H1 (cell line): ENCODE results near the gene PPP1R9A. TPM values are rescaled to one million over a fixed set of nuclear protein-coding genes. Genes with fewer than 3 reads are reported as not detected.

Experiments
- CTCF ChIA-PET: fragments of 300-600 bp; sonication (Branson Sonifier 250); formaldehyde crosslinking; loops from one replicate; lab custom pipeline; 2021; ENCODE audit not compliant: partially characterized antibody; lab: Charles Lee
- POLR2A ChIA-PET: fragments of 300-600 bp; sonication (Branson Sonifier 250); formaldehyde crosslinking; loops from one replicate; lab custom pipeline; 2021; ENCODE audit warnings: inconsistent platforms; ENCODE audit not compliant: partially characterized antibody; lab: Charles Lee
- DNase-seq, 2 experiments: peaks; one replicate each; pipeline versions ENCODE4 v3.0.0 to v3.0.0-alpha.2; 2010 to 2022; ENCODE audit warnings: low spot score in 2 of 2, low read depth in 1 of 2, mixed read lengths in 1 of 2
- FAIRE-seq: peaks from 2 replicates; lab custom pipeline; 2011; peaks lifted over from hg19 to GRCh38; lab: Jason Lieb, UNC
- H2AFZ ChIP-seq: 2 replicates; pipeline ENCODE4 v1.8.1; 2012; ENCODE audit warnings: low read length, inconsistent platforms
- H2AK5ac ChIP-seq: 2 replicates; pipeline ENCODE4 v1.6.1; 2013; ENCODE audit warnings: low read depth, low read length
- H2BK120ac ChIP-seq: replicated peaks from 2 replicates; pipeline ENCODE3; 2013; ENCODE audit warnings: low read depth, low read length, inconsistent platforms
- H2BK12ac ChIP-seq: 2 replicates; pipeline ENCODE4 v1.6.1; 2013; ENCODE audit warnings: low read depth, low read length
- H2BK15ac ChIP-seq: 2 replicates; pipeline ENCODE4 v1.6.1; 2013; ENCODE audit warnings: low read length
- H2BK20ac ChIP-seq: 2 replicates; pipeline ENCODE4 v1.6.1; 2013; ENCODE audit warnings: low read length
- H2BK5ac ChIP-seq: 2 replicates; pipeline ENCODE4 v1.6.1; 2013; ENCODE audit warnings: low read depth, low read length
- H3K14ac ChIP-seq: 2 replicates; pipeline ENCODE4 v1.6.1; 2013; ENCODE audit warnings: inconsistent platforms; ENCODE audit not compliant: insufficient read length
- H3K18ac ChIP-seq: 2 replicates; pipeline ENCODE4 v1.6.1; 2013; ENCODE audit warnings: low read length; ENCODE audit errors: extremely low read depth
- H3K23ac ChIP-seq: 2 replicates; pipeline ENCODE4 v1.6.1; 2013; ENCODE audit warnings: inconsistent platforms; ENCODE audit not compliant: insufficient read length
- H3K23me2 ChIP-seq: 2 replicates; pipeline ENCODE4 v1.6.1; 2013; ENCODE audit warnings: low read depth, low read length
- H3K27ac ChIP-seq: 2 replicates; pipeline ENCODE4 v1.6.1; 2011; ENCODE audit warnings: low read depth, low read length, inconsistent platforms
- H3K27me3 ChIP-seq, 4 experiments: replicated peaks in 1 of 4; 1 replicate in 1 of 4; 2 replicates in 3 of 4; pipeline versions ENCODE4 v1.6.1 to v1.8.1; 2011 to 2013; ENCODE audit warnings: low read length in 3 of 4, mild to moderate bottlenecking in 3 of 4, inconsistent platforms in 2 of 4, mixed read lengths in 2 of 4, moderate library complexity in 1 of 4; ENCODE audit not compliant: control insufficient read depth in 3 of 4, insufficient read depth in 3 of 4; ENCODE audit errors: extremely low read depth in 1 of 4
- H3K36me3 ChIP-seq, 4 experiments: 2 replicates each; pipeline versions ENCODE4 v1.6.1 to v1.8.1; 2011 to 2013; ENCODE audit warnings: mild to moderate bottlenecking in 4 of 4, low read length in 3 of 4, moderate library complexity in 2 of 4, control low read depth in 1 of 4, inconsistent platforms in 1 of 4; ENCODE audit not compliant: insufficient read depth in 4 of 4, control insufficient read depth in 2 of 4
- H3K4ac ChIP-seq: replicated peaks from 2 replicates; pipeline ENCODE3; 2013; ENCODE audit warnings: low read length, low read depth, mixed read lengths, inconsistent platforms; ENCODE audit not compliant: insufficient read length
- H3K4me1 ChIP-seq, 4 experiments: replicated peaks in 1 of 4; 1 replicate in 1 of 4; 2 replicates in 3 of 4; pipeline versions ENCODE4 v1.6.1 to v1.8.1; 2011 to 2013; ENCODE audit warnings: low read length in 3 of 4, inconsistent platforms in 2 of 4, mixed read lengths in 1 of 4; ENCODE audit not compliant: insufficient read depth in 4 of 4, control insufficient read depth in 3 of 4
- H3K4me2 ChIP-seq, 2 experiments: 2 replicates each; pipeline versions ENCODE4 v1.6.1 to v1.8.1; 2011 to 2013; ENCODE audit warnings: low read depth in 2 of 2, low read length in 2 of 2, control low read depth in 1 of 2, inconsistent platforms in 1 of 2, mild to moderate bottlenecking in 1 of 2; ENCODE audit not compliant: insufficient read depth in 1 of 2
- H3K4me3 ChIP-seq, 4 experiments: fragments of 200-600, 300-600 bp in 1 of 4; sonication (generic), shearing (Covaris generic), sonication (Bioruptor Twin) in 1 of 4; 2 replicates each; pipeline versions ENCODE4 v1.5.1 to v1.8.1; 2011 to 2016; ENCODE audit warnings: low read length in 4 of 4, low read depth in 3 of 4, control low read depth in 2 of 4, inconsistent platforms in 2 of 4, mild to moderate bottlenecking in 2 of 4, mixed read lengths in 1 of 4, moderate library complexity in 1 of 4; ENCODE audit not compliant: insufficient read depth in 2 of 4; ENCODE audit errors: extremely low read depth in 1 of 4
- H3K56ac ChIP-seq: replicated peaks from 2 replicates; pipeline ENCODE3; 2013; ENCODE audit warnings: low read depth, mild to moderate bottlenecking, mixed read lengths, low read length, inconsistent platforms; ENCODE audit not compliant: insufficient read length
- H3K79me1 ChIP-seq: 2 replicates; pipeline ENCODE4 v1.6.1; 2013; ENCODE audit warnings: low read depth, low read length, control low read depth
- H3K79me2 ChIP-seq, 2 experiments: 2 replicates each; pipeline versions ENCODE4 v1.6.1 to v1.8.1; 2012 to 2013; ENCODE audit warnings: low read length in 2 of 2, mild to moderate bottlenecking in 2 of 2, inconsistent platforms in 1 of 2; ENCODE audit not compliant: insufficient read depth in 2 of 2, control insufficient read depth in 1 of 2
- H3K9ac ChIP-seq, 4 experiments: replicated peaks in 1 of 4; 1 replicate in 1 of 4; 2 replicates in 3 of 4; pipeline versions ENCODE4 v1.6.1 to v1.8.1; 2011 to 2013; ENCODE audit warnings: low read depth in 3 of 4, low read length in 3 of 4, control low read depth in 2 of 4, mild to moderate bottlenecking in 2 of 4, moderate library complexity in 2 of 4, inconsistent platforms in 1 of 4; ENCODE audit errors: extremely low read depth in 1 of 4
- H3K9me3 ChIP-seq, 2 experiments: 2 replicates each; pipeline versions ENCODE4 v1.6.1 to v1.8.1; 2012 to 2013; ENCODE audit warnings: mild to moderate bottlenecking in 2 of 2, moderate library complexity in 2 of 2, control low read depth in 1 of 2, inconsistent platforms in 1 of 2, low read depth in 1 of 2, low read length in 1 of 2, mixed read lengths in 1 of 2; ENCODE audit not compliant: insufficient read depth in 2 of 2
- H4K20me1 ChIP-seq, 2 experiments: replicated peaks in 1 of 2; 2 replicates each; pipeline versions ENCODE3 to v1.8.1; 2011 to 2013; ENCODE audit warnings: inconsistent platforms in 2 of 2, low read length in 2 of 2, mild to moderate bottlenecking in 1 of 2; ENCODE audit not compliant: insufficient read depth in 2 of 2, control insufficient read depth in 1 of 2
- H4K5ac ChIP-seq: 2 replicates; pipeline ENCODE4 v1.6.1; 2013; ENCODE audit warnings: low read length, low read depth, mixed read lengths, inconsistent platforms; ENCODE audit not compliant: insufficient read length
- H4K8ac ChIP-seq: 2 replicates; pipeline ENCODE4 v1.8.0; 2013; ENCODE audit warnings: mild to moderate bottlenecking, moderate library complexity, low read length, inconsistent platforms; ENCODE audit not compliant: insufficient read depth; ENCODE audit errors: extremely low read depth
- H4K91ac ChIP-seq: replicated peaks from 2 replicates; pipeline ENCODE3; 2013; ENCODE audit warnings: low read length, mixed read lengths, inconsistent platforms; ENCODE audit not compliant: insufficient read length
- BACH1 ChIP-seq: IDR thresholded peaks from 2 replicates; pipeline ENCODE4 v1.6.1; 2012; ENCODE audit warnings: low read length, improper control_type of control experiment
- BCL11A ChIP-seq, 2 experiments: IDR thresholded peaks; one replicate each; pipeline ENCODE4 v1.6.1; 2011; ENCODE audit warnings: low read depth in 2 of 2, low read length in 2 of 2, mild to moderate bottlenecking in 2 of 2
- FOSL1 ChIP-seq: IDR thresholded peaks from 2 replicates; pipeline ENCODE4 v1.6.1; 2011; ENCODE audit warnings: mild to moderate bottlenecking, low read depth, low read length, moderate library complexity; ENCODE audit not compliant: insufficient read depth
- GTF2F1 ChIP-seq: IDR thresholded peaks from 2 replicates; pipeline ENCODE4 v1.6.1; 2012; ENCODE audit warnings: low read depth, low read length, improper control_type of control experiment, borderline replicate concordance
- JUN ChIP-seq: IDR thresholded peaks from 2 replicates; pipeline ENCODE4 v1.6.1; 2011; ENCODE audit warnings: low read depth, mild to moderate bottlenecking, improper control_type of control experiment, low read length
- JUND ChIP-seq: IDR thresholded peaks from 2 replicates; pipeline ENCODE4 v1.6.1; 2011; ENCODE audit warnings: mild to moderate bottlenecking, improper control_type of control experiment, low read length
- SIN3A ChIP-seq, 2 experiments: IDR thresholded peaks in 1 of 2; conservative IDR thresholded peaks in 1 of 2; 2 replicates each; pipeline ENCODE4 v1.6.1; 2011 to 2012; ENCODE audit warnings: low read length in 2 of 2, improper control_type of control experiment in 1 of 2, low read depth in 1 of 2, mild to moderate bottlenecking in 1 of 2
- SIRT6 ChIP-seq: IDR thresholded peaks from one replicate; pipeline ENCODE4 v1.7.1; 2012; ENCODE audit warnings: low read length, inconsistent platforms
- TBP ChIP-seq: IDR thresholded peaks from 2 replicates; pipeline ENCODE4 v1.6.1; 2011; ENCODE audit warnings: low read depth, low read length, improper control_type of control experiment
- USF2 ChIP-seq: IDR thresholded peaks from 2 replicates; pipeline ENCODE4 v1.6.1; 2011; ENCODE audit warnings: low read length, improper control_type of control experiment
- WGBS, 2 experiments: shearing (Covaris generic) in 1 of 2; methylation state at CpG; one replicate each; pipeline versions ENCODE4 v1.1.6 to v1.1.7; 2013 to 2015; ENCODE audit warnings: low lambda C conversion rate in 2 of 2, mixed read lengths in 2 of 2, inconsistent platforms in 1 of 2, low coverage in 1 of 2, missing lambda C conversion rate in 1 of 2; ENCODE audit not compliant: insufficient replicate concordance in 2 of 2, insufficient coverage in 1 of 2, insufficient read length in 1 of 2; ENCODE audit errors: extremely low coverage in 1 of 2, missing lambda C conversion rate in 1 of 2; 5-methylcytosine and 5-hydroxymethylcytosine counted together
- polyA plus RNA-seq, 7 experiments: library from polyadenylated mRNA; depleted of rRNA in 3 of 7; stranded (reverse) in 5 of 7; unstranded in 2 of 7; fragments of >200 nt in 5 of 7; fragments of 200-250 nt in 2 of 7; gene quantifications; 1 replicate in 5 of 7; 2 replicates in 1 of 7; 4 replicates in 1 of 7; pipeline versions ENCODE4 v1.2.1 to v1.2.3, GENCODE V29; 2011 to 2013; ENCODE audit warnings: missing spikeins in 2 of 7, mixed read lengths in 2 of 7
- total RNA-seq: library from RNA; stranded (reverse); fragmentation: NEBNext Ultra II Directional; extraction: Animal tissue kit (Norgen Biotek cat#: 25700); gene quantifications from 2 replicates; pipeline ENCODE4 v1.2.1, GENCODE V29; 2021

PPP1R9A gene
- total and polyA plus RNA-seq, 2 of the 8 experiments (the other 6 are each of a cell fraction or from before 2014, with no cell fraction given) = 3.0 to 20.3 TPM

GRCh38 chr7:95139922-95140321 is 232.5 kb downstream of the PPP1R9A start:
- Histone ChIP-seq H3K4ac (no peak overlapping the region), H3K79me2 (no peaks in the 10 kb centered on the region), H3K18ac (no peak overlapping the region), H2AK5ac (no peak overlapping the region), H3K23me2 (no peaks in the 10 kb centered on the region), H3K4me3 (no peak overlapping the region), H3K27me3 (no peaks in the 10 kb centered on the region), H3K23ac (no peak overlapping the region), H3K9me3 (no peaks in the 10 kb centered on the region), H3K9ac (no peak overlapping the region), H2BK15ac (no peak overlapping the region), H3K36me3 (no peaks in the 10 kb centered on the region), H3K4me1 (no peaks in the 10 kb centered on the region), H4K91ac (no peak overlapping the region), H3K4me2 (no peak overlapping the region), H4K20me1 (peaks cover 0 to 1% of the 10 kb centered on the region in 2 experiments), H3K56ac (no peak overlapping the region), H4K5ac (no peak overlapping the region), H2AFZ (no peak overlapping the region), H3K27ac (no peak overlapping the region), H2BK20ac (no peak overlapping the region), H3K79me1 (no peaks in the 10 kb centered on the region; the same call in 1 of the 2 replicates), H2BK5ac (no peak overlapping the region), H4K8ac (no peak overlapping the region), H2BK12ac (no peak overlapping the region), H3K14ac (no peak overlapping the region), H2BK120ac (no peak overlapping the region)
- TF ChIP-seq BACH1 (no peak), SIN3A (conservative IDR thresholded peaks at IDR 0.05 in 1 of 2, IDR thresholded peaks at IDR 0.05 in 1 of 2; ENCODE audit: low read depth in 1 of 2, low read length in 2 of 2) (no peak), USF2 (no peak), SIRT6 (no peak), JUND (no peak), JUN (no peak), FOSL1 (no peak), TBP (no peak), BCL11A (IDR thresholded peaks at IDR 0.05; ENCODE audit: low read depth in 2 of 2, low read length in 2 of 2) (no peak), GTF2F1 (no peak)
- ChIA-PET POLR2A (interaction anchor here (1.0 kb wide), 1 partner anchor 16 kb away, joined by 3 read pairs; no protein-coding TSS in a partner anchor), CTCF (interaction anchor here (0.9 kb wide), 2 partner anchors 9 kb away, joined by 3 to 4 read pairs; no protein-coding TSS in a partner anchor)
- no peak for FAIRE-seq
- no peak for DNase-seq
- 88% methylated on average over 1 of the region's 1 CpG; no CpG with 5 or more reads in 1 of the 2 experiments for WGBS, 2 experiments
